Amygdala (tissue), 56 donors: ENCODE data around the gene HTT.
A peak's percentile ranks its signal among the peaks of the same experiment; 100 is the strongest.
"Not testable (repeated sequence)": the region's sequence is repeated elsewhere in the genome, so short reads cannot be mapped to it uniquely, and the experiment has no call there.

ENCODE experiments used
- DNase-seq, 56 donors: peaks; one replicate each; lab custom pipeline; 2025; lab: John Stamatoyannopoulos, UW

Gene HTT

DNA sequence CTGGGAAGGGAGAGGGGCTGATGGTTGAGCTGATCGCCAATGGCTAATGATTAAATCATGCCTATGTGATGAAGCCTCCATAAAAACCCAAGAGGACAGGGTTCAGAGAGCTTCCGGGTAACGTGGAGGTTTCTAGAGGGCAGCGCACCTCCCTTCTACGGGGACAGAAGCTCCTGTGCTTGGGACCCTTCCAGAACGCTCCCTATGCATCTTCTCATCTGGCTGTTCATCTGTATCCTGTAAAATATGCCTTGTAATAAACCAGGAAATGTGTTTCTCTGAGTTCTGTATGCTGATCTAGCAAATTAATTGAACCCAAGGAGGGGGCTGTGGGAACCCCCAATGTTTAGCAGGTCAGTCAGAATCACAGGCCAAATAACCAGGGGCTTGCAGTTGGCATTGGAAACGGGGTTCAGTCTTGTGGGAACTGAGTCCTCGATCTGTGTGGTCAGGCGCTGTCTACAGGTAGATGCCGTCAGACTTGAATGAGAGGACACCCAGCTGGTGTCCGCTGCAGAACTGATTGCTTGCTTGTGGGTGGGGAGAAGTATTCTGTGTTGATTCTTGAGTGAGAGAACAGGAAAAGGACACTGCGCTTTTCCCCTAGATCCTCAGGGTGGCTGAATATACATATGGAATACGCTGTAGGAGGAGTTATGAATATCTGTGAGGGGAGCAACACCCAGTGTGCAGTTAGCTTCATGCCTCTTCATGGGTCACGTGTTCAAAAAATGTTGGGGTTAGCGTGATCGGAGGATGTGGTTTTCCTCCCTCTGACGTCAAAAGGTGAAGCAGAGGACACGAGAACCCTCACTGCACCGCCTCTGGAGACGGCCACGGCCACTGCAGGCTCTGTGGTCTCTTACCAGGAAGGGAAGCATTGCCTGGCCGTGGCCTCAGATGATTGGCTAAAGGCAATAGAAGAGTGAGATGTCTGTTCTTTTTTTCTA is 29.3 kb upstream of the HTT start:
- peak in 4 of 56 donors; percentile 15 to 26 (median 16) for DNase-seq

DNA sequence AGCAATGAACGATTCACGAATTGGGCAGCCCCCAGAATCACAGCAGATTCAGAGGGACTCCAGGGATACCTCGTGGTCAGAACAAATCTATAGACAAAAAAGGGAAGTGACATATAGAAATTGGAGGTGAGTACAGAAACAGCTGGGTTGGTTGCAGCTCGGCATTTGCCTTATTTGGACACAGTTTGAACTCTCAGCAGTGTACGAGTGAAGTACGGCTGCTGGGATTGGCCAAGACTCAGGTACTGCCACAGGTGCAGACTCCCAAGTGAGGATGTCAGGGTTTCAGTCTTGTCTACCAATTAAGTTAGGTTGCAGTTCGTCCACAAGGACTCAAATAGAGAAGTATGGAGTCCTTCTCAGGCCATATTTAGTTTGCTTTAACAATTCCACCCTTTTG is 28.3 kb upstream of the HTT start:
- no peak for DNase-seq

DNA sequence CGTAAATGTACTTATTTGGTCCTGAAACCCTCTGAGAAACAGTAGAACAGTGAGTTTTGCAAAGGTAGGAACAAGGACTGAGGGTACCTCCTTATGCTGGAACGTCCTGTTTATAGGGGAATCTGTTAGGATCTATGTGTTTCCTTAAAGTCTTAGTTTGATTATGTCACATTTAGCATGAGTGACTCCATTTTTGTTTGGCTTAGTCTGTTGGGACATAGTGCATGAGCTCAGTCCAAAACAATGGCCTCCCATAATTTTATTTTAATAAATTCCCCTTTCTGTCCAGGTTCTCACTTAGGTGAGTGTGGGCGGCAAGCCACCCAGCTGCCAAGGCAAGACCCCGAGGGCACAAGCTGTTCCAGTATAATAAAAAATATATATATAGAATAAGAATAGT is 27.9 kb upstream of the HTT start:
- no peak for DNase-seq

DNA sequence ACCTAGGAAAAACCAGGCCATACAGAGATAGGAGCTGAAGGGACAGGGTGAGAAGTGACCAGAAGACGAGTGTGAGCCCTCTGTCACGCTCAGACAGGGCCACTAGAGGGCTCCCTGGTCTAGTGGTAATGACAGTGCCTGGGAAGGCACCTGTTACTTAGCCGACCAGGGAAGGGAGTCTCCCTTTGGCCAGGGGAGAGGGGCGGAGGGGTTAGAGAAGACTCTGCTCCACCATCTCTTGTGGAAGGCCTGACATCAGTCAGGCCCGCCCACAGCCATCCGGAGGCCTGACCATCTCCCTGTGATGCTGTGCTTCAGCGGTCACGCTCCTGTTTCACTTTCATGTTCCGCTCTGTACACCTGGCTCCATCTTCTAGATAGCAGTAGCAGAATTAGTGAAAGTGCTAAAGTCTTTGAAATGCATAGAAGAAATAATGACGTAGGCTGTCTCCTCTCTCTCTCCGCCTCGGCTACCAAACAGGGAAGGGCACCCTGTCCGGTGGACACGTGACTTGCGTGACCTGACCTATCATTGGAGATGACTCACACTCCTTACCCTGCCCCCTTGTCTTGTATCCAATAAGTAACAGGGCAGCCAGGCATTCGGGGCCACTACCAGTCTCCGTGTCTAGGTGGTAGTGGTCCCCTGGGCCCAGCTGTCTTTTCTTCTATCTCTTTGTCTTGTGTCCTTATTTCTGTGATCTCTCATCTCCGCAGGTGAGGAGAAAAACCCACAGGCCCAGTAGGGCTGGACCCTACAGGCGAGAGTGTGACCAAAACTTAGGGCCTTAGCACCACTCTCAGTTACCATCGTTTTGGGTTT is 26.8 kb upstream of the HTT start:
- peak in 33 of 56 donors; percentile 7 to 71 (median 40) for DNase-seq

DNA sequence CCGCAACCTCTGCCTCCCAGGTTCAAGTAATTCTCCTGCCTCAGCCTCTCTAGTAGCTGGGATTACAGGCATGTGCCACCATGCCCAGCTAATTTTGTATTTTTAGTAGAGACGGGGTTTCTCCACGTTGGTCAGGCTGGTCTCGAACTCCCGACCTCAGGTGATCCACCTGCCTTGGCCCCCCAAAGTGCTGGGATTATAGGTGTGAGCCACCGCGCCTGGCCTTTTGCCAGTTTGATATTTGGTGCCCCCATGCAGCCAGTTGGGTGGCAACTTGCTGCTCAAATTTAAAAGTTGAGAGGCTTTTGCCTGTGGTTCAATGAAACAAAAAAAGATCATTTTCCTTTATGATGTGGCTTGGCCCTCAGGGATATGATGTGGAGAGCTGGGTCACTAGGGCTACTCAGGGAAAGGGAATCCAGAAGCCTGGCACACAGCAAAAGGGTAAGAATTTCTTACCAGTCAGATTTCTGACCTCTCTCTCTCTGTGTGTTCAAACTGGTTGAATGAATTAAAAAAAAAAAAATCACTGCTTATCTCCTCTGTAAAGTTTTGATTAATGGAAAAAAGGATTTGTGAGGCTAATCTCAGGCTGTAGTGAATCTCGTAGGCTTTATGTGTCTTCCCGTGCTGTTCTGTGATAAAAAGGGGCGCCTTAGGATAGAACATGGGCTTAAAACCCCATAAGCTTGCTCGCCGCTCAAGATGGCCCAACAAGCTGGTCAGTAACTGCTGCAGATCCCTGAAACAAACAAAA is 23.2 kb upstream of the HTT start:
- not testable (repeated sequence) for DNase-seq

DNA sequence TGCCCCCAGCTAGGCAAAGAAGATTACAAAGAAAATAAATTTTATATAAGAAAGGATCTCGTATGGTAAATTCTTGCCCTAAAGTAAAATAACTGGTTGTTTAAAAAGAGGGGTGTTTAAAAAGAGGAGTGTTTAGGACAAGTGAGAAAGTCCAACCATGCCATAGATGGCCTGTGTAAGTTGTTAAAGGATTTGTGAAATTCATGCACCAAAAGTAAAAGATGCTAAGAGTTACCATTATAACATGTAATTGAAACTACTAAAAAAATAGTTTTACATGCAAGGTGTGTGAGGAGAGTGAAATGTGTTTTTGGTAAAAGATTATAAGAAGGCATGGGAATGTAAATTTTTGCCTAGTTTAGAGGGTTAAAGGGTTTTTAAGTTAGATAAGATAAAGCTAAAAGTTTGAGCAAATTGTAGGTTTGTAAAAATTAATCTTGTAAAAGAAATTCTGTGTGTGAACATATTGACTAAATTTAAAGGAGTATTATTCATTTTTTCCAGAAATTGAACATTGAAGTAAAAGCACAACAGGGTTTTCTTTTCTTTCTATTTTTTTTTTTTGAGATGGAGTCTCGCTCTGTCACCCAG is 20.2 kb upstream of the HTT start:
- DNase-seq: no peak

DNA sequence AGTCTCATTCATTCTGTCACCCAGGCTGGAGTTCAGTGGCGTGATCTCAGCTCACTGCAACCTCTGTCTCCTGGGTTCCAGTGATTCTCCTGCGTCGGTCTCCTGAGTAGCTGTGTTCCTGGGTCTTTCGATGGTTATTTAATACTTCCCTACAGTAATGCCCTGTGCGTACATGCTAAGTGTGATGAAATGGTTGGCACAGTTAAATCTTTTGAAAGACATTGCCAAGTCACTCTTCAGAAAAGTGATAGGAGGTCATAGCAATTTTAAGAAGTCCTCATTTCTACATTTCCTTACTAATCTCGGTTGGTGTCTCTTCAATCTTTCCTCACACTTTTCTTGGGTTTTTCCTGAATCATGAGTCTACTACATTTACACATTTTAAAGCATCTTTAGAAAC is 14.5 kb upstream of the HTT start:
- no peak for DNase-seq

DNA sequence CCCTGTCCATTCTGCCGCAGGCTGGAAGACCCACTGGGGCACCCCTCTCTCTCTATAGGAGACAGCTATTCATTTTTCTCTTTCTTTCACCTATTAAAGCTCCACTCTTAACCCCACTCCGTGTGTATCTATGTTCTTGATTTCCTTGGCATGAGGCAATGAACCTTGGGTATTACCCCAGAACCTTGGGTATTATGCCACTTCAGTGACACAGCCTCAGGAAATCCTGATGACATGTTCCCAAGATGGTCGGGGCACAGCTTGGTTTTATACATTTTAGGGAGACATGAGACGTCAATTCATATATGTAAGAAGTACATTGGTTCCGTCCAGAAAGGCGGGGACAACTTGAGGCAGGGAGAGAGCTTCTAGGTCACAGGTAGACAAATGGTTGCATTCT is 13.5 kb upstream of the HTT start:
- no peak for DNase-seq

DNA sequence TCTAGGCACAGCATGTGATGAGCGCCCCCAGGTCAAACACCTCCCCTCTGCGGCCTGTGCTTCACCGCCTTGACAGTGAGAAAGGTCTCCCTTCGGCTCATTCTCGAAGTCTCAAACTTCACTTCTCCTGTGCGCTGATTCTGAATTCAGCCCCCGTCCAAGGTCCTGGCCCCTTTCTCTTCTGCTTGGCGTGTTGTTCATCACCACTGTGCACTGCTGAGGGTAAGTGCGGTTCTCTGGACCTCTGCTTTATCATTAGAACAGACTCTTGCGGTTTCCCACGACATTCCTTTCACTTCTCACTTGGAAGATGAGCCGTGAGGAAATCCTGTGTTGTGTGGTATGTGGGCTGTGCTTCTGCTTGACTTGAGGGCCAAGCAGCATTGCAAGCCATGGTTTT is 12.0 kb upstream of the HTT start:
- DNase-seq: no peak

DNA sequence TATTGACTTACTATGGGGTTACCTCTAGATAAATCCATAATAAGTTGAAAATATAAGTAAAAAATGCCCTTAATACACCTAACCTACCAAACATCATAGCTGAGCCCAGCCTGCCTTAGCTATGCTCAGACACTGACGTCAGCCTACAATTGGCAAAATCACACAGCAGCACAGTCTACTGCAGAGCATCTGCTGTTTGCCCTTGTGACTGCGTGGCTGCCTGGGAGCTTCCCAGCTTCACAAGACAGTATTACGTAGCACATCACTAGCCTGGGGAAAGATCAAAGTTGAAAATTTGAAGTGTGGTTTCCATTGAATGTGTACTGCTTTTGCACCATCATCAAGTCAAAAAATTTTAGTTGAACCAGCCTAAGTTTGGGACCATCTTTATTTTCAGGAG is 8.9 kb upstream of the HTT start:
- DNase-seq: no peak

DNA sequence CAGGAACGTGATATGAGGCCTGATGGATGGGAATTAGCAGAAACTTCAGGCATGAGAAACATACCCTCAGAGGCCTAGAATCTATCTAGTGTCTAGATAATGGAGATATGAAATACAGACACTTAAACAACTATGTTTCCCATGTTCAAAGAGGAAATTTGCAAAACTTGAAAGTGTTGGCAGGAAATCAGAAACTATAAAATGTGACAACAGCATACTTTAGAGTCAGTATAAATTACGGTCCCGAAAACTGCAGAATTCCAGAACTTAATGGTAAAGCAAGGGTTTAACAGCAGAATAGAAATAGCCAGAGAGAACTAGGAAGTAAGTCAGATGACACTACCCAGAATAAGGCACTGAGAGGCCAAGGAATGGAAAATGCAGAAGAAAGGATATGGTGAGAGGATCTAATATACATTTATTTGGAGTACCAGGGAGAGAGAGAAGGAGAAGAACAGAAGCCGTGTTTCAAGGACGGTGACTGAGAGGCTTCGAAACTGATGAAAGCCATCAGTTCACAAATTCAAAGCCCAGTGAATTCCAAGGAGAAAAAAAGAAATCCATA is 7.6 kb upstream of the HTT start:
- DNase-seq: no peak

DNA sequence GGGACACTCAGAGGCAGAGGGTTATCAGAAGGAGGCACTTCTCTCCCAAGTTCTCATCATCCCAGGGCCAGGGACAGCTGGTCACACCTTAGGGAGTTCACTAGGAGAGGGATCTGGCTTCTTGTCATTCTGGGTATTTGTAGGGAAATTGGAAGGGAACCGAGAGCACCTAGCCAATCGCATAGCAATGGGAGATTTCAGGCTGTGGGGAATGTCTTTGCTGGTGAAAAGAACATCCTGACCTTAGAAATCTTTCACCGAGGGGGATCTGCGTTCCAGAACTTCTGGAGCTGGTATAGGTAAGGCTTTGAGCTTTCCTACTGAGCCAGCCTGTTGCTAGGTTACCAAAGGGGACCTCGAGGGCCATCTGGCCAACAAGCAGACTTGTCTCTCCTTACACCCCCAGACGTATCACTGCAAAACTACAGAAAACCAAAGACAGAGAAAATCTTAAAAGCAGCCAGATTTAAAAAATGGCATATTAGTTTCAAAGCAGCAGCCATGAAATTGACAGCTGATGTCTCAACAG is 6.9 kb upstream of the HTT start:
- peak in 1 of 56 donors; percentile 11 for DNase-seq

DNA sequence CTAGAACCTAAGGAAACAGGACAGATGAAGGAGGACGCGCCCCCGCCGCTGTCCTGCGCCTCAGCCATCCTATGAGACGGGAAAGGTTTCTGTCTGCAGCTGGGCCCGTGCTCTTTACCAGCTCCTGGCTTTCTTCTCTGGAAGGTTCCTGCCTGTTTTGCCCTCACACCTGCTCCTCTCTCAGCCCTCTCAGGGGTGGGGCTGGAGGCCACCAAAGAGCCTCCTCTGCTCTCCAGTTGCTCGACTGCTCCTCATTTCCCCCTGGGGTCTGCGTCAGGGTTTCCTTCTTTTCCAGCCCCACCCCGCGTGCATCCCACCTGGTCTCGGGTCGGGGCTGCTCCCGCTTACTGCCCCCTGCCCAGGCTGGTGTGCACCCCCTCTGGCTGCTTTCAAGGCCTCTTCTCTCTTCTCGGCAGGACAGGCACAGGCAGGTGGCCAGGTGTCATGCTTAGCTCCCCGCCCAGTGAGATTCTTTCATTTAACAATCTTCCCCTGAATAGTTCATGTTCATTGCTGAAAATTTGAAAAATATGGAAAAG is 4.8 kb upstream of the HTT start:
- DNase-seq: no peak

DNA sequence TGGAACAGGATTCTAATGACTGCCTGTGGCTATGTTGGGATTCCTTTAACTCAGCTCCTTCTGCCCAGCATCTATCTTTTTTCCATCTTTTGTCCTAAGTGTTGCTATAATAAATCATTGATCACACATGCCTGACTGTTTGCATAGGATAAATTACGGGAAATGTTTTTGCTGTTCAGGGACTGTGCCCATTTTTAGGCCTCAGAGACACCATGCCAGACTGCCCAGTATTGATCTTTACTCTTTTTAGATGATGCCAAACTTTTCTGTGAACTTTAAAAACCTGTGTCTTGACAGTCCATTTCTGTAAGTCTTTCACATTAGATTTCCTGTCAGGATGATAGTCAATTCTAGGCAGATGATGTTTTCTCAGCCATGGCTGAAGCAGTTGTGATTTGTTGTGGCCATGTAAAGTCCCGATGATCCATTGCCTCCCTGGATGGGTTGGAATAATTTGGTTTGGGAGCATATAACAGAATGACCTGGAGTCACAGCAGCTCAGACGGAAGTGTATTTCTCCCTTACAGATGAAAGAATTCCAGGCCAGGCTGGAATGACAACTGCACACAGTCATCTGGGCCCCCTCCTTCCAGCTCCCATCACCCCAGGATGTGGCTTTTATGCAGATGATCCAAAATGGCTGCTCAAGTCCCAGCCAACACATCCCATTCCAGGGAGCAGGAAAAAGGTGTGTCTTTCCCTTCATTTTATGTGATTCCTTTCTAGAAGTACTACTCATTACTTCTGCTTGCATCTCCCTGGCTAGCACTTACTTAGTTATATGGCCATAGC is 3.6 kb upstream of the HTT start:
- DNase-seq: no peak

DNA sequence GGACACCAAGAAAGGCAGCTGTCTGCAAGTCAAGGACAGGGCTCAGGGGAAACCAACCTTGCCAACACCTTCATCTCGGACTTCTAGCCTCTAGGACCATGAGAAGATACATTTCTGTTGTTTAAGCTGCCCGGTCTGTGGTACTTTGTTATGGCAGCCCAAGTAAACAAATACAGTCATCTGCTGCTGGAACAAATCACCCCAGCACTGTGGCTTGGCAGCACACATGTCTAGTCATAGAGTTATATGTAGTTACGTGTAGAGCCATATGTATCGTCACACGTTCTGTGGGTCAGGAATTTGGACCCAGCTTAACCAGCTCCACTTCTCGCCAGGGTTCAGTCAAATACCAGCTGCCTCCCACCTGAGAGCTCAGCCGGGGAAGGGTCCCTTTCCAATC is 2.7 kb upstream of the HTT start:
- DNase-seq: no peak

DNA sequence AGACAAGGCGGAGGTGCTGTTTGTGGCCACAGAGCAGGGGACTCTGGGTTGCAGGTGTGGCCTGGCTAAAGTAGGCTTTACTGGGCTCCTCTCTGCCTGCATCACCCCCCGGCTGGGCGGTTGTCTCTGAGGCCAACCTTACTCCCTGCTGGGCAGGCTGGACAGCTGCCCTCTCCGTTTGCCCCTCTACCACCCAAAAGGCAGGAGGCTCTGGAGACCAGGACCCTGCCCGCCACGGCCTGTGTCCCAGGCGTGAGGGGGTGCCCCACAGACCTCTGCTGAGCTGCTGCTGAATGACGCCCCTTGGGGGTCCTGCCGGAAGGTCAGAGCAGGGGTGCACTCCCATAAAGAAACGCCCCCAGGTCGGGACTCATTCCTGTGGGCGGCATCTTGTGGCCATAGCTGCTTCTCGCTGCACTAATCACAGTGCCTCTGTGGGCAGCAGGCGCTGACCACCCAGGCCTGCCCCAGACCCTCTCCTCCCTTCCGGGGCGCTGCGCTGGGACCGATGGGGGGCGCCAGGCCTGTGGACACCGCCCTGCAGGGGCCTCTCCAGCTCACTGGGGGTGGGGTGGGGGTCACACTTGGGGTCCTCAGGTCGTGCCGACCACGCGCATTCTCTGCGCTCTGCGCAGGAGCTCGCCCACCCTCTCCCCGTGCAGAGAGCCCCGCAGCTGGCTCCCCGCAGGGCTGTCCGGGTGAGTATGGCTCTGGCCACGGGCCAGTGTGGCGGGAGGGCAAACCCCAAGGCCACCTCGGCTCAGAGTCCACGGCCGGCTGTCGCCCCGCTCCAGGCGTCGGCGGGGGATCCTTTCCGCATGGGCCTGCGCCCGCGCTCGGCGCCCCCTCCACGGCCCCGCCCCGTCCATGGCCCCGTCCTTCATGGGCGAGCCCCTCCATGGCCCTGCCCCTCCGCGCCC is 1.1 kb upstream of the HTT start:
- DNase-seq: peak in 3 of 56 donors; percentile 47 to 57 (median 51)

DNA sequence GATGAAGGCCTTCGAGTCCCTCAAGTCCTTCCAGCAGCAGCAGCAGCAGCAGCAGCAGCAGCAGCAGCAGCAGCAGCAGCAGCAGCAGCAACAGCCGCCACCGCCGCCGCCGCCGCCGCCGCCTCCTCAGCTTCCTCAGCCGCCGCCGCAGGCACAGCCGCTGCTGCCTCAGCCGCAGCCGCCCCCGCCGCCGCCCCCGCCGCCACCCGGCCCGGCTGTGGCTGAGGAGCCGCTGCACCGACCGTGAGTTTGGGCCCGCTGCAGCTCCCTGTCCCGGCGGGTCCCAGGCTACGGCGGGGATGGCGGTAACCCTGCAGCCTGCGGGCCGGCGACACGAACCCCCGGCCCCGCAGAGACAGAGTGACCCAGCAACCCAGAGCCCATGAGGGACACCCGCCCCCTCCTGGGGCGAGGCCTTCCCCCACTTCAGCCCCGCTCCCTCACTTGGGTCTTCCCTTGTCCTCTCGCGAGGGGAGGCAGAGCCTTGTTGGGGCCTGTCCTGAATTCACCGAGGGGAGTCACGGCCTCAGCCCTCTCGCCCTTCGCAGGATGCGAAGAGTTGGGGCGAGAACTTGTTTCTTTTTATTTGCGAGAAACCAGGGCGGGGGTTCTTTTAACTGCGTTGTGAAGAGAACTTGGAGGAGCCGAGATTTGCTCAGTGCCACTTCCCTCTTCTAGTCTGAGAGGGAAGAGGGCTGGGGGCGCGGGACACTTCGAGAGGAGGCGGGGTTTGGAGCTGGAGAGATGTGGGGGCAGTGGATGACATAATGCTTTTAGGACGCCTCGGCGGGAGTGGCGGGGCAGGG is 568 bp downstream of the HTT start:
- peak in 24 of 56 donors; percentile 11 to 52 (median 30) for DNase-seq
